Measurements from ENCODE around the gene CFAP61. TPM values are rescaled to one million over a fixed set of nuclear protein-coding genes. Genes with fewer than 3 reads are reported as not detected.

CFAP61 gene
- polyA plus RNA-seq, 1 of the 3 experiments (the other 2 are of a cell fraction), result 0.26 TPM

DNA sequence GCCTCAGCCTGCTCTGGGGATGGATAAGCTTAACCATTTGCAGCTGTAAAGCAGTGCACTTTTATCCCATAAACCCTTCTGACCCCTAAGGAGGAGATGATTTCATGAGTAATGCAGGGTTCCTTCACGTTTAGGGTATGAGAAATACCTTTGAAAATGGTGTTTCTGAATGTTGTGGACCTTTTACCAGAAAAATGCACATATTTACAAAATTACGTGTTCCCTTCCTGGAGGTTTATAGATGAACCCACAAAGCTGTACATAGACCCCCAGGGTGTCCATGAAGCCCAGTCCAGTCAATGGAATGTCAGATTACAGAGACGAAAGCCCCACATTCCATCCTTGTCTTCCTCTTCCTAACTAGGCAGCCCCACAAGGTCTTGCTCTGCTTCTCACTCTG, 237.0 kb downstream of the CFAP61 start (continued):
- TF ChIP-seq, protein P1, sequence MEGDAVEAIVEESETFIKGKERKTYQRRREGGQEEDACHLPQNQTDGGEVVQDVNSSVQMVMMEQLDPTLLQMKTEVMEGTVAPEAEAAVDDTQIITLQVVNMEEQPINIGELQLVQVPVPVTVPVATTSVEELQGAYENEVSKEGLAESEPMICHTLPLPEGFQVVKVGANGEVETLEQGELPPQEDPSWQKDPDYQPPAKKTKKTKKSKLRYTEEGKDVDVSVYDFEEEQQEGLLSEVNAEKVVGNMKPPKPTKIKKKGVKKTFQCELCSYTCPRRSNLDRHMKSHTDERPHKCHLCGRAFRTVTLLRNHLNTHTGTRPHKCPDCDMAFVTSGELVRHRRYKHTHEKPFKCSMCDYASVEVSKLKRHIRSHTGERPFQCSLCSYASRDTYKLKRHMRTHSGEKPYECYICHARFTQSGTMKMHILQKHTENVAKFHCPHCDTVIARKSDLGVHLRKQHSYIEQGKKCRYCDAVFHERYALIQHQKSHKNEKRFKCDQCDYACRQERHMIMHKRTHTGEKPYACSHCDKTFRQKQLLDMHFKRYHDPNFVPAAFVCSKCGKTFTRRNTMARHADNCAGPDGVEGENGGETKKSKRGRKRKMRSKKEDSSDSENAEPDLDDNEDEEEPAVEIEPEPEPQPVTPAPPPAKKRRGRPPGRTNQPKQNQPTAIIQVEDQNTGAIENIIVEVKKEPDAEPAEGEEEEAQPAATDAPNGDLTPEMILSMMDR (IDR thresholded peaks at IDR 0.05), result no peak

GRCh38 chr20:20292472-20292871, 240.1 kb downstream of the CFAP61 start:
- no peaks in the 10 kb centered on the region for H3K4me1 ChIP-seq (ENCODE audit: control insufficient read depth in 1 of 2, insufficient read depth in 2 of 2, low read depth in 1 of 2, low read length in 1 of 2)
- H3K36me3 ChIP-seq (replicated peaks in 1 of 2; ENCODE audit: control insufficient read depth in 1 of 2, insufficient read depth in 2 of 2, low read length in 1 of 2), result no peaks in the 10 kb centered on the region
- no peaks in the 10 kb centered on the region for H3K79me2 ChIP-seq (ENCODE audit: insufficient read depth)
- no peaks in the 10 kb centered on the region for H3K9me2 ChIP-seq
- no peak overlapping the region for H2AFZ ChIP-seq (ENCODE audit: low read depth)
- H3K4me2 ChIP-seq, result no peak overlapping the region
- no peak overlapping the region for H3K27ac ChIP-seq (ENCODE audit: low read depth in 2 of 2, low read length in 1 of 2)
- no peak overlapping the region for H3K9ac ChIP-seq
- no peaks in the 10 kb centered on the region for H4K20me1 ChIP-seq (ENCODE audit: insufficient read depth)
- H3K9me3 ChIP-seq, result no peaks in the 10 kb centered on the region
- TF ChIP-seq, protein P2, sequence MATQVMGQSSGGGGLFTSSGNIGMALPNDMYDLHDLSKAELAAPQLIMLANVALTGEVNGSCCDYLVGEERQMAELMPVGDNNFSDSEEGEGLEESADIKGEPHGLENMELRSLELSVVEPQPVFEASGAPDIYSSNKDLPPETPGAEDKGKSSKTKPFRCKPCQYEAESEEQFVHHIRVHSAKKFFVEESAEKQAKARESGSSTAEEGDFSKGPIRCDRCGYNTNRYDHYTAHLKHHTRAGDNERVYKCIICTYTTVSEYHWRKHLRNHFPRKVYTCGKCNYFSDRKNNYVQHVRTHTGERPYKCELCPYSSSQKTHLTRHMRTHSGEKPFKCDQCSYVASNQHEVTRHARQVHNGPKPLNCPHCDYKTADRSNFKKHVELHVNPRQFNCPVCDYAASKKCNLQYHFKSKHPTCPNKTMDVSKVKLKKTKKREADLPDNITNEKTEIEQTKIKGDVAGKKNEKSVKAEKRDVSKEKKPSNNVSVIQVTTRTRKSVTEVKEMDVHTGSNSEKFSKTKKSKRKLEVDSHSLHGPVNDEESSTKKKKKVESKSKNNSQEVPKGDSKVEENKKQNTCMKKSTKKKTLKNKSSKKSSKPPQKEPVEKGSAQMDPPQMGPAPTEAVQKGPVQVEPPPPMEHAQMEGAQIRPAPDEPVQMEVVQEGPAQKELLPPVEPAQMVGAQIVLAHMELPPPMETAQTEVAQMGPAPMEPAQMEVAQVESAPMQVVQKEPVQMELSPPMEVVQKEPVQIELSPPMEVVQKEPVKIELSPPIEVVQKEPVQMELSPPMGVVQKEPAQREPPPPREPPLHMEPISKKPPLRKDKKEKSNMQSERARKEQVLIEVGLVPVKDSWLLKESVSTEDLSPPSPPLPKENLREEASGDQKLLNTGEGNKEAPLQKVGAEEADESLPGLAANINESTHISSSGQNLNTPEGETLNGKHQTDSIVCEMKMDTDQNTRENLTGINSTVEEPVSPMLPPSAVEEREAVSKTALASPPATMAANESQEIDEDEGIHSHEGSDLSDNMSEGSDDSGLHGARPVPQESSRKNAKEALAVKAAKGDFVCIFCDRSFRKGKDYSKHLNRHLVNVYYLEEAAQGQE (IDR thresholded peaks at IDR 0.05; ENCODE audit: low read depth, low read length), result no peak
- TF ChIP-seq NRF1 (IDR thresholded peaks at IDR 0.05; ENCODE audit: low read depth, low read length), result no peak
- TF ChIP-seq ZBTB33 (IDR thresholded peaks at IDR 0.05; ENCODE audit: borderline replicate concordance, low read depth), result no peak
- no peak for TF ChIP-seq FOXJ3 (CRISPR knock-in tag; IDR thresholded peaks at IDR 0.05)
- TF ChIP-seq SMC3 (IDR thresholded peaks at IDR 0.05; ENCODE audit: low read depth, low read length), result no peak
- no peak for TF ChIP-seq TEAD4 (IDR thresholded peaks at IDR 0.05; ENCODE audit: borderline replicate concordance, insufficient read depth)
- TF ChIP-seq TCF12 (IDR thresholded peaks at IDR 0.05), result no peak
- no peak for TF ChIP-seq NFIC (IDR thresholded peaks at IDR 0.05; ENCODE audit: borderline replicate concordance)
- no peak for TF ChIP-seq CHD2 (IDR thresholded peaks at IDR 0.05; ENCODE audit: low read length, partially characterized antibody)
- TF ChIP-seq MEF2A (IDR thresholded peaks at IDR 0.05; ENCODE audit: borderline replicate concordance, low read depth), result no peak
- TF ChIP-seq USF1 (IDR thresholded peaks at IDR 0.05; ENCODE audit: borderline replicate concordance, low read depth), result no peak
- TF ChIP-seq RFX5 (IDR thresholded peaks at IDR 0.05; ENCODE audit: low read length), result no peak
- no peak for TF ChIP-seq RAD21 (IDR thresholded peaks at IDR 0.05; ENCODE audit: low read length)
- DNase-seq, result no peak
- ChIA-PET CTCF (interaction anchor here (1.3 kb wide), 1 partner anchor 56 kb away, joined by 3 read pairs; no protein-coding TSS in a partner anchor), POLR2A (no interaction called here)
- H3K27me3 ChIP-seq (ENCODE audit: insufficient read depth), result no peaks in the 10 kb centered on the region
- H3F3A ChIP-seq (replicated peaks; ENCODE audit: insufficient read depth), result no peaks in the 10 kb centered on the region
- no peak overlapping the region for H3K4me3 ChIP-seq (ENCODE audit: low read depth in 2 of 2, low read length in 1 of 2)
- 29% methylated on average over 4 of the region's 4 CpGs for WGBS (ENCODE audit: low lambda C conversion rate)
